NAMALWA (cell line): ENCODE results near the gene SPINK9.
"Not testable (repeated sequence)": the region's sequence is repeated elsewhere in the genome, so short reads cannot be mapped to it uniquely, and the experiment has no call there.

Experiments used
- DNase-seq: peaks from one replicate; pipeline ENCODE4 v3.0.0-alpha.2; 2015; ENCODE audit warnings: low spot score

Gene SPINK9

GRCh38 chr5:148335259-148335658 lies at the start of gene SPINK9:
SPINK9 (plus strand) TSS chr5:148335559; CDS start chr5:148335614, 55 bp downstream.
- DNase-seq, result no peak

GRCh38 chr5:148290271-148291195 lies 44.8 kb upstream of the SPINK9 start:
- peak; percentile 34 for DNase-seq

- no peak for DNase-seq
These were observed 37.6 kb upstream of the SPINK9 start for GRCh38 chr5:148297731-148298130.

GRCh38 chr5:148306446-148306845 lies 28.9 kb upstream of the SPINK9 start:
- no peak for DNase-seq

- no peak for DNase-seq
These were observed 26.3 kb upstream of the SPINK9 start for GRCh38 chr5:148309019-148309418.

- DNase-seq, result no peak
These were observed 25.6 kb upstream of the SPINK9 start for GRCh38 chr5:148309746-148310145.

GRCh38 chr5:148311484-148311883 lies 23.9 kb upstream of the SPINK9 start:
- DNase-seq, result no peak

GRCh38 chr5:148312153-148312552 lies 23.2 kb upstream of the SPINK9 start, which contains the start of gene SPINK7:
SPINK7 (plus strand) TSS chr5:148312423; CDS start chr5:148312484, 61 bp downstream.
- DNase-seq, result no peak

- no peak for DNase-seq
These were observed 21.2 kb upstream of the SPINK9 start for GRCh38 chr5:148314187-148314586.

- no peak for DNase-seq
These were observed 20.6 kb upstream of the SPINK9 start for GRCh38 chr5:148314731-148315130.

- DNase-seq, result not testable (repeated sequence)
These were observed 15.1 kb upstream of the SPINK9 start for GRCh38 chr5:148320011-148320963.

- no peak for DNase-seq
These were observed 2.0 kb upstream of the SPINK9 start for GRCh38 chr5:148333262-148333849.

- DNase-seq, result peak; percentile 12
These were observed 1.5 kb downstream of the SPINK9 start for GRCh38 chr5:148336704-148337435.

GRCh38 chr5:148342371-148343045 lies 7.1 kb downstream of the SPINK9 start:
- DNase-seq, result no peak

- DNase-seq, result no peak
These were observed 7.7 kb downstream of the SPINK9 start for GRCh38 chr5:148343046-148343407.

- DNase-seq, result no peak
These were observed 8.5 kb downstream of the SPINK9 start for GRCh38 chr5:148343603-148344487.

GRCh38 chr5:148347706-148348105 lies 12.3 kb downstream of the SPINK9 start:
- DNase-seq, result no peak

GRCh38 chr5:148352696-148353095 lies 17.3 kb downstream of the SPINK9 start:
- no peak for DNase-seq

GRCh38 chr5:148353634-148354033 lies 18.3 kb downstream of the SPINK9 start:
- DNase-seq, result no peak

GRCh38 chr5:148364343-148364742 lies 29.0 kb downstream of the SPINK9 start:
- DNase-seq, result no peak
